ENCODE data around the gene NPEPL1. TPM values are rescaled to one million over a fixed set of nuclear protein-coding genes. Genes with fewer than 3 reads are reported as not detected.

The NPEPL1 gene
- total RNA-seq, 1 experiment from 2014 or later = 41.9 TPM

DNA sequence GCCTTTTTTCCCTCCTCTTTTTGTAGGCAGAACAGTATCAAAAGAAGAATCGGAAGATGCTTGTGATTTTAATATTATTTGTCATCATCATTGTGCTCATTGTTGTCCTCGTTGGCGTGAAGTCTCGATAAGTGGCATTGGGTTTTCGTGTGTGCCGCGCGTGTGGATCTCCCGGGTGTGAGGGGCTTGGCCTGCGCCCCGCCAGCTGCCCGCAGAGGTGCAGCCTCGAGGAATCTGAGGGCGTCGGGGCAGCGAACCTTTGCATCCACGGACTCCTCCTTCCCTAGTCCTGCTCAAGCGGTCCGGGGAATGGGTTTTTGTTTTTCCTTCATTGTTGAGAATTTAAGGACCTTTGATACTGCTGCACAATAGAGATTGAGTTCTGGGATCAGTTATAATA lies 16.4 kb upstream of the NPEPL1 start:
- CTCF ChIA-PET = no interaction called here
- Mint-ChIP-seq H3K27me3 (ENCODE audit: insufficient read depth, unreplicated experiment) (no peaks in the 10 kb centered on the region), H3K4me3 (ENCODE audit: unreplicated experiment) (no peak overlapping the region), H3K27ac (ENCODE audit: unreplicated experiment) (no peak overlapping the region), H3K36me3 (ENCODE audit: insufficient read depth, unreplicated experiment) (peaks cover 83% of the 10 kb centered on the region), H3K4me1 (ENCODE audit: low read depth, unreplicated experiment) (no peaks in the 10 kb centered on the region), H3K9me3 (ENCODE audit: unreplicated experiment) (no peaks in the 10 kb centered on the region)
- Histone ChIP-seq H3K4me3 (ENCODE audit: low read depth, low read length) (no peak overlapping the region), H3K4me1 (no peaks in the 10 kb centered on the region), H3K9me3 (no peaks in the 10 kb centered on the region), H3K27me3 (replicated peaks; ENCODE audit: control insufficient read depth, insufficient read depth, low read length) (no peaks in the 10 kb centered on the region), H3K36me3 (ENCODE audit: control insufficient read depth, insufficient read depth, low read length) (peaks cover 3% of the 10 kb centered on the region; the same call in 1 of the 2 replicates)
- intact Hi-C loops (cut with micrococcal nuclease; ENCODE audit: unreplicated experiment) = no loop called here
- TF ChIP-seq, protein P1, sequence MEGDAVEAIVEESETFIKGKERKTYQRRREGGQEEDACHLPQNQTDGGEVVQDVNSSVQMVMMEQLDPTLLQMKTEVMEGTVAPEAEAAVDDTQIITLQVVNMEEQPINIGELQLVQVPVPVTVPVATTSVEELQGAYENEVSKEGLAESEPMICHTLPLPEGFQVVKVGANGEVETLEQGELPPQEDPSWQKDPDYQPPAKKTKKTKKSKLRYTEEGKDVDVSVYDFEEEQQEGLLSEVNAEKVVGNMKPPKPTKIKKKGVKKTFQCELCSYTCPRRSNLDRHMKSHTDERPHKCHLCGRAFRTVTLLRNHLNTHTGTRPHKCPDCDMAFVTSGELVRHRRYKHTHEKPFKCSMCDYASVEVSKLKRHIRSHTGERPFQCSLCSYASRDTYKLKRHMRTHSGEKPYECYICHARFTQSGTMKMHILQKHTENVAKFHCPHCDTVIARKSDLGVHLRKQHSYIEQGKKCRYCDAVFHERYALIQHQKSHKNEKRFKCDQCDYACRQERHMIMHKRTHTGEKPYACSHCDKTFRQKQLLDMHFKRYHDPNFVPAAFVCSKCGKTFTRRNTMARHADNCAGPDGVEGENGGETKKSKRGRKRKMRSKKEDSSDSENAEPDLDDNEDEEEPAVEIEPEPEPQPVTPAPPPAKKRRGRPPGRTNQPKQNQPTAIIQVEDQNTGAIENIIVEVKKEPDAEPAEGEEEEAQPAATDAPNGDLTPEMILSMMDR (IDR thresholded peaks at IDR 0.05; ENCODE audit: insufficient read depth in 1 of 2, low read depth in 1 of 2, low read length in 1 of 2, severe bottlenecking in 1 of 2, unreplicated experiment in 1 of 2) = no peak
- no TSS peak for BruUV-seq (replicated peaks)
- POLR2A ChIA-PET = no interaction called here
- DNase-seq = no peak

DNA sequence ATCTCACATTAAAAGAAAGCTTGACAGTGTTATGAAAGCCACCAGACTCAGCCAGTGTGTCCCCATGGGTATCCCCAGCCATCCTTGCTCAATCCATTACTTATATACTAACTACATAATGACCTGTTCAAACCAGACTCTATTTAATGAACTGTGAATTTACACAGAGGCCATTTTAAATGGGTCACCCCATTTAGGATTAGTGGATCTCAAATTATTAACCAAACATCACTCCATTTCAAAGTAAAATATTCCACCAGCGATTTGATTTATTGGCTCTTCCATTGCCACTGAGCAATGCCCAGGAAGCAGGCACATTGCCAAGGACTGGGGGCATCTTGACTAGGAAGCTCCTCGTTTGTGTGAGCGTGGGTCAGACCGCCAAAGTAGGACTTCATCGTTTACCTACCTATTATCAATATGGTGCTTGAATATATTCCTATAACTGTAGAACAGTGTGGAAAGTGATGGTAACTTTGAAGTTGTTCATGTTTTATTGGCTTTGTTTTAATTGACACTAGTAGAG lies 15.5 kb upstream of the NPEPL1 start:
- no peaks in the 10 kb centered on the region for H3K9me3 Mint-ChIP-seq (ENCODE audit: unreplicated experiment)
- H3K4me1 Mint-ChIP-seq (ENCODE audit: low read depth, unreplicated experiment) = no peaks in the 10 kb centered on the region
- H3K27me3 Mint-ChIP-seq (ENCODE audit: insufficient read depth, unreplicated experiment) = no peaks in the 10 kb centered on the region
- BruUV-seq (replicated peaks) = TSS peak; percentile 25
- Histone ChIP-seq H3K4me1 (no peaks in the 10 kb centered on the region), H3K4me3 (ENCODE audit: low read depth, low read length) (no peak overlapping the region), H3K36me3 (ENCODE audit: control insufficient read depth, insufficient read depth, low read length) (peaks cover 3% of the 10 kb centered on the region; the same call in 1 of the 2 replicates), H3K9me3 (no peaks in the 10 kb centered on the region), H3K27me3 (replicated peaks; ENCODE audit: control insufficient read depth, insufficient read depth, low read length) (no peaks in the 10 kb centered on the region)
- H3K27ac Mint-ChIP-seq (ENCODE audit: unreplicated experiment) = no peak overlapping the region
- POLR2A ChIA-PET = no interaction called here
- CTCF ChIA-PET = no interaction called here
- peaks cover 76% of the 10 kb centered on the region for H3K36me3 Mint-ChIP-seq (ENCODE audit: insufficient read depth, unreplicated experiment)
- DNase-seq = no peak
- H3K4me3 Mint-ChIP-seq (ENCODE audit: unreplicated experiment) = no peak overlapping the region
- intact Hi-C loops (cut with micrococcal nuclease; ENCODE audit: unreplicated experiment) = no loop called here
- TF ChIP-seq, protein P1 (IDR thresholded peaks at IDR 0.05; ENCODE audit: insufficient read depth in 1 of 2, low read depth in 1 of 2, low read length in 1 of 2, severe bottlenecking in 1 of 2, unreplicated experiment in 1 of 2) = no peak

DNA sequence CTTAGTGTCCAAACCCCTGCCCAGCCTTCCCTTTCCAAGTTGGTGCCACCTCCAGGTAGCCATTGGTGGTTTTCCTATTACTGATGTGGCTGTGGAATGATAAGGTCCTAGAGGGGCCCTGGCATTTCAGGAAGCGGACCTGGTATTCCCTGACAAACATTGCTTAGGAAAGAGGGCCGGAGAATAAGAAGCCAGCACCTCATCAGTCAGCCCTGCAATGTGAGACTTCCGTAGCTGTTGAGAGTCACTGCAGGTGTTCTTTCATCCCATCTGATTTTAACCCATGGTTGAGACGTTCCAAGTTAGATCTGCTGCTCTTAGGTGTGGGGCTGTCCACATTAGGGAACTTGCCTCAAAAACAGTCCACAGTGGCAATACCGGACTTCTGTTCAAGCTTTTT lies 14.8 kb upstream of the NPEPL1 start:
- no peaks in the 10 kb centered on the region for H3K4me1 ChIP-seq
- H3K36me3 Mint-ChIP-seq (ENCODE audit: insufficient read depth, unreplicated experiment) = peaks cover 69% of the 10 kb centered on the region
- ChIA-PET POLR2A (no interaction called here), CTCF (no interaction called here)
- no peaks in the 10 kb centered on the region for H3K4me1 Mint-ChIP-seq (ENCODE audit: low read depth, unreplicated experiment)
- H3K4me3 ChIP-seq (ENCODE audit: low read depth, low read length) = no peak overlapping the region
- H3K9me3 Mint-ChIP-seq (ENCODE audit: unreplicated experiment) = no peaks in the 10 kb centered on the region
- H3K27me3 Mint-ChIP-seq (ENCODE audit: insufficient read depth, unreplicated experiment) = no peaks in the 10 kb centered on the region
- no TSS peak for BruUV-seq (replicated peaks)
- no peak for DNase-seq
- no peak overlapping the region for H3K27ac Mint-ChIP-seq (ENCODE audit: unreplicated experiment)
- no peak overlapping the region for H3K4me3 Mint-ChIP-seq (ENCODE audit: unreplicated experiment)
- intact Hi-C loops (cut with micrococcal nuclease; ENCODE audit: unreplicated experiment) = no loop called here
- H3K27me3 ChIP-seq (replicated peaks; ENCODE audit: control insufficient read depth, insufficient read depth, low read length) = no peaks in the 10 kb centered on the region
- no peaks in the 10 kb centered on the region for H3K9me3 ChIP-seq
- TF ChIP-seq, protein P1 (IDR thresholded peaks at IDR 0.05; ENCODE audit: insufficient read depth in 1 of 2, low read depth in 1 of 2, low read length in 1 of 2, severe bottlenecking in 1 of 2, unreplicated experiment in 1 of 2) = no peak
- peaks cover 3% of the 10 kb centered on the region; the same call in 1 of the 2 replicates for H3K36me3 ChIP-seq (ENCODE audit: control insufficient read depth, insufficient read depth, low read length)

Data from Caco-2 (cell line).